Panc1 (cell line): ENCODE data around the gene CACNA2D3.

Experiments used
- POLR2AphosphoS5 ChIP-seq: IDR thresholded peaks from 2 replicates; pipeline ENCODE4 v1.6.1; 2012; ENCODE audit warnings: mild to moderate bottlenecking, low read depth, low read length, moderate library complexity
- SIN3A ChIP-seq: IDR thresholded peaks from 2 replicates; pipeline ENCODE4 v1.6.1; 2012; ENCODE audit warnings: low read depth, mild to moderate bottlenecking, low read length, moderate library complexity, borderline replicate concordance; ENCODE audit not compliant: insufficient read depth
- TCF7L2 ChIP-seq: IDR thresholded peaks from 2 replicates; pipeline ENCODE4 v1.6.1; 2011; ENCODE audit warnings: mild to moderate bottlenecking, low read depth, low read length, inconsistent platforms
- TF ChIP-seq, protein P1 (sequence below): fragments of 450-650 bp; IDR thresholded peaks from 2 replicates; pipeline ENCODE4 v1.5.1; 2017; ENCODE audit warnings: mild to moderate bottlenecking
- TF ChIP-seq, protein P2 (sequence below), 2 experiments: IDR thresholded peaks; 2 replicates each; pipeline ENCODE4 v1.6.1; 2011 to 2012; ENCODE audit warnings: low read depth in 2 of 2, control low read depth in 1 of 2, low read length in 1 of 2, mild to moderate bottlenecking in 1 of 2, moderate library complexity in 1 of 2; ENCODE audit not compliant: insufficient read depth in 1 of 2

DNA sequence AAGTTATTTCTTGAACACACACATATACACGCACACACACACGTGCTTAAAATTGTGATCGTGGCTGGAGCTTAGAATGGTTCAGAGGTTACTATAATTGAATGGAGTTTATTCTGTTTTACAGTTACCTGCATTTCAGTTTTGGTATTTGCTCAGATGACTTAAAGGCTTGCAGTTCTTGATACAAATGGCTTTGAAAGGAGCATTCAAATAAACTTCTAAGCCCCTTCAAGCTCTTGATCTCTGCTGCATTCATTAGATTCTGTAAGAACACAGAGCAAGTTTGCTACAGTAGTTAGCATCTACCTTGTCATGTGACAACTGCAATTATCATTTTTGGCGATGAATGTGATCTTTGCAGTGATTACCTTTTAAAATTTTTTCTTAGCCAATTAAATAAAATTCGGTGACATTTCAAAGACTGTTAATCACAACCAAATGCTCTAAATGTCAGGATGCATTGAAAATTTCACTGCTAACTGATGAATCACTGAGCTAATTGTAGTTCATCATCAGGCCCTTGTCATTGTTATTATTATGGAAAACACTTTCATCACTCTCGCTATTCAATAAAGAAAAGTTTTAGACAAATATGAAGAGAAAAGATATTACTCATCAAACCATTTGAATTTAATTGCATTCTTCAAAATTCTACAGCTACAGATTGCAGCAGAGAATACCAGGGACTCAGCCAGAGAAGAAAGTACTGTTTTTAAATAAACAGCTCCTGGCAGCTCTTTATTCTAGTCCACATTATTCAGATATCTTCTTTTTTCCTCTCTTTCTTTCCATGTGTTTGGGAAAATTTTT is 509.4 kb downstream of the CACNA2D3 start:
- TF ChIP-seq POLR2AphosphoS5, result no peak
- TF ChIP-seq, protein P1, sequence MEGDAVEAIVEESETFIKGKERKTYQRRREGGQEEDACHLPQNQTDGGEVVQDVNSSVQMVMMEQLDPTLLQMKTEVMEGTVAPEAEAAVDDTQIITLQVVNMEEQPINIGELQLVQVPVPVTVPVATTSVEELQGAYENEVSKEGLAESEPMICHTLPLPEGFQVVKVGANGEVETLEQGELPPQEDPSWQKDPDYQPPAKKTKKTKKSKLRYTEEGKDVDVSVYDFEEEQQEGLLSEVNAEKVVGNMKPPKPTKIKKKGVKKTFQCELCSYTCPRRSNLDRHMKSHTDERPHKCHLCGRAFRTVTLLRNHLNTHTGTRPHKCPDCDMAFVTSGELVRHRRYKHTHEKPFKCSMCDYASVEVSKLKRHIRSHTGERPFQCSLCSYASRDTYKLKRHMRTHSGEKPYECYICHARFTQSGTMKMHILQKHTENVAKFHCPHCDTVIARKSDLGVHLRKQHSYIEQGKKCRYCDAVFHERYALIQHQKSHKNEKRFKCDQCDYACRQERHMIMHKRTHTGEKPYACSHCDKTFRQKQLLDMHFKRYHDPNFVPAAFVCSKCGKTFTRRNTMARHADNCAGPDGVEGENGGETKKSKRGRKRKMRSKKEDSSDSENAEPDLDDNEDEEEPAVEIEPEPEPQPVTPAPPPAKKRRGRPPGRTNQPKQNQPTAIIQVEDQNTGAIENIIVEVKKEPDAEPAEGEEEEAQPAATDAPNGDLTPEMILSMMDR, result no peak
- TF ChIP-seq, protein P2, sequence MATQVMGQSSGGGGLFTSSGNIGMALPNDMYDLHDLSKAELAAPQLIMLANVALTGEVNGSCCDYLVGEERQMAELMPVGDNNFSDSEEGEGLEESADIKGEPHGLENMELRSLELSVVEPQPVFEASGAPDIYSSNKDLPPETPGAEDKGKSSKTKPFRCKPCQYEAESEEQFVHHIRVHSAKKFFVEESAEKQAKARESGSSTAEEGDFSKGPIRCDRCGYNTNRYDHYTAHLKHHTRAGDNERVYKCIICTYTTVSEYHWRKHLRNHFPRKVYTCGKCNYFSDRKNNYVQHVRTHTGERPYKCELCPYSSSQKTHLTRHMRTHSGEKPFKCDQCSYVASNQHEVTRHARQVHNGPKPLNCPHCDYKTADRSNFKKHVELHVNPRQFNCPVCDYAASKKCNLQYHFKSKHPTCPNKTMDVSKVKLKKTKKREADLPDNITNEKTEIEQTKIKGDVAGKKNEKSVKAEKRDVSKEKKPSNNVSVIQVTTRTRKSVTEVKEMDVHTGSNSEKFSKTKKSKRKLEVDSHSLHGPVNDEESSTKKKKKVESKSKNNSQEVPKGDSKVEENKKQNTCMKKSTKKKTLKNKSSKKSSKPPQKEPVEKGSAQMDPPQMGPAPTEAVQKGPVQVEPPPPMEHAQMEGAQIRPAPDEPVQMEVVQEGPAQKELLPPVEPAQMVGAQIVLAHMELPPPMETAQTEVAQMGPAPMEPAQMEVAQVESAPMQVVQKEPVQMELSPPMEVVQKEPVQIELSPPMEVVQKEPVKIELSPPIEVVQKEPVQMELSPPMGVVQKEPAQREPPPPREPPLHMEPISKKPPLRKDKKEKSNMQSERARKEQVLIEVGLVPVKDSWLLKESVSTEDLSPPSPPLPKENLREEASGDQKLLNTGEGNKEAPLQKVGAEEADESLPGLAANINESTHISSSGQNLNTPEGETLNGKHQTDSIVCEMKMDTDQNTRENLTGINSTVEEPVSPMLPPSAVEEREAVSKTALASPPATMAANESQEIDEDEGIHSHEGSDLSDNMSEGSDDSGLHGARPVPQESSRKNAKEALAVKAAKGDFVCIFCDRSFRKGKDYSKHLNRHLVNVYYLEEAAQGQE (IDR thresholded peaks at IDR 0.05; ENCODE audit: insufficient read depth in 1 of 2, low read depth in 2 of 2, low read length in 1 of 2), result no peak
- no peak for TF ChIP-seq TCF7L2
- no peak for TF ChIP-seq SIN3A
